ENCODE data around the gene PPP2R3A.

- TF ChIP-seq CTCF (IDR thresholded peaks at IDR 0.05; ENCODE audit: extremely low read depth in 1 of 2, insufficient read depth in 1 of 2, low read depth in 1 of 2, low read length in 2 of 2) (no peak), MAX (IDR thresholded peaks at IDR 0.05; ENCODE audit: insufficient read depth, insufficient read length) (no peak), POLR2AphosphoS5 (IDR thresholded peaks at IDR 0.05; ENCODE audit: insufficient read depth, low read depth, low read length) (no peak), EZH2 (IDR thresholded peaks at IDR 0.05; ENCODE audit: borderline replicate concordance, low read depth, low read length, severe bottlenecking) (no peak), MYC (IDR thresholded peaks at IDR 0.05; ENCODE audit: low read depth, low read length) (no peak), POLR2A (IDR thresholded peaks at IDR 0.05; ENCODE audit: low read depth, low read length) (no peak), GATA2 (IDR thresholded peaks at IDR 0.05; ENCODE audit: insufficient read depth, insufficient read length, low read depth, low read length) (no peak), JUN (IDR thresholded peaks at IDR 0.05; ENCODE audit: borderline replicate concordance, insufficient read depth, insufficient read length, low read depth) (no peak), FOS (IDR thresholded peaks at IDR 0.05; ENCODE audit: borderline replicate concordance, insufficient read depth, low read length) (no peak)
Observed at GRCh38 chr3:135987661-135988060, 22.1 kb downstream of the PPP2R3A start.

All from endothelial cell of umbilical vein (primary cell).